ENCODE results near the gene LCN6. TPM values are rescaled to one million over a fixed set of nuclear protein-coding genes. Genes with fewer than 3 reads are reported as not detected.
"Not testable (repeated sequence)": the region's sequence is repeated elsewhere in the genome, so short reads cannot be mapped to it uniquely, and the experiment has no call there.

LCN6 gene
- total RNA-seq, 2 experiments from 2014 or later: not detected

GRCh38 chr9:136720251-136720897 lies 28.0 kb downstream of the LCN6 start:
- Mint-ChIP-seq H3K4me3 (no peak overlapping the region), H3K27ac (no peak overlapping the region), H3K4me1 (peaks cover 4% of the 10 kb centered on the region), H3K27me3 (no peaks in the 10 kb centered on the region), H3K9me3 (no peaks in the 10 kb centered on the region), H3K36me3 (peaks cover 8% of the 10 kb centered on the region)
- POLR2A ChIA-PET: interaction anchor here (1.2 kb wide), 1 partner anchor 9 kb away, joined by 3 read pairs; no protein-coding TSS in a partner anchor
- ATAC-seq (ENCODE audit: low read depth) (no peak), DNase-seq (no peak)

GRCh38 chr9:136719195-136719880 lies 29.0 kb downstream of the LCN6 start:
- POLR2A ChIA-PET: interaction anchor here (1.2 kb wide), 1 partner anchor 8 kb away, joined by 3 read pairs; no protein-coding TSS in a partner anchor
- Mint-ChIP-seq H3K36me3 (peaks cover 5% of the 10 kb centered on the region), H3K9me3 (no peaks in the 10 kb centered on the region), H3K27ac (no peak overlapping the region), H3K27me3 (peaks cover 2% of the 10 kb centered on the region), H3K4me1 (peaks cover under 1% of the 10 kb centered on the region), H3K4me3 (no peak overlapping the region)
- ATAC-seq (ENCODE audit: low read depth): no peak
- DNase-seq: no peak

DNA sequence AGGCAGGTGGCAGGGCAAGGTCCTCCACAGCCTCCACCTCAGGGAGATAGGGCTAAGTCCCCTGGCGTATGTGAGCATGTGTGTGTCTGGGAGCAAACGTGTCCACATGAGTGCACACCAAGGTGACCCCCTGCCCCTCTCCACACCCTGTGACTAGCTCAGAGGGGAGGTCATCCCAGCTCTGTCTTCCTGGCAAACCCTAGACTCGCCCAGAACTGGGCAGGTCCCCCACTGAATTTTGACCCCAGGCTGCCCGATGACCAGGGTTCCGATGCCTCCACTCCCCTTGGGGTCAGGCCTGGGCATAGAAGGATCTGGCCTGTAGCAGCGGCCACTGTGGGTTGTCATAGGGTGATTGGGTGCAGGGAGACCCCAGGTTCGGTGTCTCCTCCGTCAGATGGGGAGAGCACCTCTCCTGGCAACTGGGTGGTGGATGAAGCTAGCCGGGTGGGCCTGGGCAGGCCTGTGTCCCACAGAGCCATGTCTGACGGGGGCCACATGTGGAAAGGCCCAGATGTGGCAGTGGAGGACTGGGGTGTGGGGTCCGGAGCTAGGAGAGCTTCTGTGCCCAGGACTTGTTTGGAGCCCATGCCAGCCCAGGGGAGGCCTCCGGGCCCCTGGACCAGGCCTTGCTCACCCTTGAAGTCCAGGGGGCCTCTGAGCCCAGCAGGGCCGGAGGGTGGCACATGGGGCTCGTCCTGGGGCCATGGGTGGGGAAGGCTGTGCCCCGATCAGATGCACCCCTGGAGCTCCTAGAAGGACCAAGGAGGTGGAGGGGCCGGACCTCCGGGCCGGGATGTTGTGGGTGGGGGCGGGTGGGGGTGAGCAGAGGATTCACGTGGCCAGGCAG lies 29.8 kb downstream of the LCN6 start:
- POLR2A ChIA-PET: no interaction called here
- H3K4me1 Mint-ChIP-seq: no peaks in the 10 kb centered on the region
- DNase-seq (no peak), ATAC-seq (ENCODE audit: low read depth) (no peak)
- no peak overlapping the region for H3K27ac Mint-ChIP-seq
- peaks cover 8% of the 10 kb centered on the region for H3K27me3 Mint-ChIP-seq
- peaks cover under 1% of the 10 kb centered on the region for H3K36me3 Mint-ChIP-seq
- H3K4me3 Mint-ChIP-seq: no peak overlapping the region
- no peaks in the 10 kb centered on the region for H3K9me3 Mint-ChIP-seq

DNA sequence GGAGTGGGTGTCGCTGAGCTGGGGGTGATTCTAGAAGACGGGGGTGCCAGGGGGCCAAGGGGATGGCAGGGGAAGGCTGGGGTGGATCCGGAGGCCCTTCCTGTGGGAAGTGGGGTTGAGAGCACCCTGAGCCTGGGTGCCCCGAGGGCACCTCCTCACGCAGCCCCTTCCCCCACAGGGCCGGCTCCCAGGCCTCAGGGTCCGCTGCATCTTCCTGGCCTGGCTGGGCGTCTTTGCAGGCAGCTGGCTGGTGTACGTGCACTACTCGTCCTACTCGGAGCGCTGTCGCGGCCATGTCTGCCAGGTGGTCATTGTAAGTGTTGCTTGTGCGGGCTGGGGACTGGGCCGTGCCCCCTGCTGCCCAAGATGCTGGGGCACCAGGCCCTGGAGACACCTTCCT lies 30.9 kb downstream of the LCN6 start:
- DNase-seq (peak; percentile 35), ATAC-seq (ENCODE audit: low read depth) (no peak)
- Mint-ChIP-seq H3K4me1 (no peaks in the 10 kb centered on the region), H3K27ac (no peak overlapping the region), H3K36me3 (no peaks in the 10 kb centered on the region), H3K4me3 (no peak overlapping the region), H3K27me3 (peaks cover 12% of the 10 kb centered on the region), H3K9me3 (no peaks in the 10 kb centered on the region)
- POLR2A ChIA-PET: interaction anchor here (6.1 kb wide), 1 partner anchor 9 kb away, joined by 46 read pairs; no protein-coding TSS in a partner anchor

GRCh38 chr9:136714893-136715274 lies 33.4 kb downstream of the LCN6 start:
- H3K9me3 Mint-ChIP-seq: no peaks in the 10 kb centered on the region
- no peak overlapping the region for H3K4me3 Mint-ChIP-seq
- peaks cover 28% of the 10 kb centered on the region for H3K27me3 Mint-ChIP-seq
- no peak for DNase-seq
- POLR2A ChIA-PET: interaction anchor here (6.1 kb wide), 1 partner anchor 12 kb away, joined by 46 read pairs; no protein-coding TSS in a partner anchor
- H3K4me1 Mint-ChIP-seq: no peaks in the 10 kb centered on the region
- H3K27ac Mint-ChIP-seq: no peak overlapping the region
- ATAC-seq (ENCODE audit: low read depth): no peak
- no peaks in the 10 kb centered on the region for H3K36me3 Mint-ChIP-seq

GRCh38 chr9:136714096-136714892 lies 34.0 kb downstream of the LCN6 start:
- Mint-ChIP-seq H3K9me3 (no peaks in the 10 kb centered on the region), H3K36me3 (no peaks in the 10 kb centered on the region), H3K4me3 (no peak overlapping the region), H3K27ac (no peak overlapping the region), H3K4me1 (no peaks in the 10 kb centered on the region), H3K27me3 (peaks cover 28% of the 10 kb centered on the region)
- DNase-seq: no peak
- POLR2A ChIA-PET: interaction anchor here (1.6 to 6.1 kb wide), 2 partner anchors 12 to 14 kb away, joined by 4 to 46 read pairs; no protein-coding TSS in a partner anchor
- no peak for ATAC-seq (ENCODE audit: low read depth)

DNA sequence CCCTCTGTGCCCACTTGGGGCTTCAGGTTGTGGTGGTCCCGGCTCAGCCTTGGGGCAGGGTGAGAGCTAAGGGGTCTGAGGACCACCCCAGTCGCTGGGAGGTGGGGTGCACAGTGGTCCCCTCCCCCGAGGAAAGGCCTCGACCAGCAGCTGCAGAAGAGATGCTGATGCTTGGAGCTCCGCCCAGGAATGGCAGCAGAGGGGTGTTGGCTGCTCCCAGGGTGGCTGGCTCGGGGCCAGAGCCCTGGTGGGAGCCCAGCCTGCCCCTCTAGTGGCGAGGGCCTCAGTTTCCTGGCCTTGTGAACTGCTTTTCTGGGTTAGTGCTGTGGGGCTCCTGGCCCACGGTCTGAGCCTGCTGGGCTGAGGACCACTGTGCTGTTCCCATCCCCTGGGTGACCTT lies 34.8 kb downstream of the LCN6 start:
- POLR2A ChIA-PET: interaction anchor here (1.1 to 6.1 kb wide), 3 partner anchors 13 to 356 kb away, joined by 3 to 46 read pairs (median 4); no protein-coding TSS in a partner anchor
- H3K27me3 Mint-ChIP-seq: peaks cover 28% of the 10 kb centered on the region

DNA sequence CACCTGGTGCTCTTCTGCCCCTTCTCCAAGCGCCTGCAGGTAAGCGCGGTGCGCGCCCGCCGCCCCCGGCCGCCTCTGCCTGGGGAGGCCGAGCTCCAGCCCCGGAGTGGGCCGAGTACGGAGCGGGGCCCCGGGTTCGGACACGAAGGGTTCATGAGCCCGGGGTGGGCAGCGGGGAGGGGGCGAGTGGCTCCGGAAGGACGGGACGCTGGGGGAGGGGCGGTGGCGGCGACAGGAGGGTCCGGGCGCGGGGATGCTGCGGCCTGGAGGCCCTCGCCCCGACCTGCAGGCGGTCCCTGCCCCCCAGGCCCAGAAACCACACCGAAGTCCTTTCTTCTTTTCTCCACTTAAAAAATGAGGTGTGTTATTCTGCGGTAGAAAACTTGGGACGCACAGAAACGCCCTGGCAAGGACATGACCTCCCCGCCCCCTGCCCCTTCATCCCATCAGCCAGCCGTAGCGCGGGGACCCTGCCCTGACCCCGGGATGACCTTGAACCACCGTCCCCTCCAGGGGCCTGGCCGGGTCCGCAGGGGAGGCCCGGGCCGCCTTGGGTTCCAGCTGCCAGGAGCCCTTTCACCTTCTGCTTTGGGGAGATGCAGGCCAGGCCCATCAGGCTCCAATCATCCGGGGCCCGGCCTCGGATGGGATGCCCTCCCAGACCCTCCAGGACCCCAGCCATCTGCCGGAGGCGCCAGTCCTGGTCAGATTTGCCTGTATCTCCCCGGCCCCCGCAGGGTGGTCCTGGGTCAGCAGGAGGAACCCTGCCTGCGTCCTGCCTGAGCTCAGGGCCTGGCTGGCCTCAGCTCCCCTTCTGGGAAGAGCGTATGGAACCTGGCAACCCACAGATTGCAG lies 35.4 kb downstream of the LCN6 start:
- DNase-seq (peak; percentile 35), ATAC-seq (ENCODE audit: low read depth) (no peak)
- Mint-ChIP-seq H3K4me1 (no peaks in the 10 kb centered on the region), H3K27me3 (peaks cover 31% of the 10 kb centered on the region), H3K4me3 (no peak overlapping the region), H3K27ac (no peak overlapping the region), H3K9me3 (no peaks in the 10 kb centered on the region), H3K36me3 (no peaks in the 10 kb centered on the region)
- POLR2A ChIA-PET: interaction anchor here (1.1 to 6.1 kb wide), 3 partner anchors 12 to 356 kb away, joined by 3 to 46 read pairs (median 4); no protein-coding TSS in a partner anchor

More for the DNA sequence above, 34.8 kb downstream of the LCN6 start:
- H3K4me1 Mint-ChIP-seq: no peaks in the 10 kb centered on the region
- DNase-seq (peak; percentile 29), ATAC-seq (ENCODE audit: low read depth) (no peak)
- H3K4me3 Mint-ChIP-seq: no peak overlapping the region
- no peaks in the 10 kb centered on the region for H3K9me3 Mint-ChIP-seq
- no peaks in the 10 kb centered on the region for H3K36me3 Mint-ChIP-seq
- no peak overlapping the region for H3K27ac Mint-ChIP-seq

- H3K27me3 Mint-ChIP-seq: peaks cover 31% of the 10 kb centered on the region
- no peaks in the 10 kb centered on the region for H3K36me3 Mint-ChIP-seq
- no peaks in the 10 kb centered on the region for H3K9me3 Mint-ChIP-seq
- DNase-seq: peak; percentile 38
- peak; percentile 24 for ATAC-seq (ENCODE audit: low read depth)
- no peaks in the 10 kb centered on the region for H3K4me1 Mint-ChIP-seq
- POLR2A ChIA-PET: interaction anchor here (0.9 to 6.1 kb wide), 3 partner anchors 8 to 357 kb away, joined by 3 to 46 read pairs (median 3); no protein-coding TSS in a partner anchor
- no peak within 1 kb of the TSS for H3K27ac Mint-ChIP-seq
- peak within 1 kb of the TSS; percentile 50 for H3K4me3 Mint-ChIP-seq
These were observed 36.3 kb downstream of the LCN6 start, which contains the start of gene DIPK1B for GRCh38 chr9:136711751-136712689. Gene DIPK1B, plus strand, starts transcription at chr9:136712572. Its CDS starts 94 bp downstream, at chr9:136712666.

GRCh38 chr9:136711219-136711648 lies 37.1 kb downstream of the LCN6 start:
- DNase-seq; H3K27ac Mint-ChIP-seq; H3K4me1 Mint-ChIP-seq; H3K9me3 Mint-ChIP-seq; H3K36me3 Mint-ChIP-seq; ATAC-seq (ENCODE audit: low read depth): not testable (repeated sequence)
- peak overlapping the region; percentile 11 for H3K4me3 Mint-ChIP-seq
- POLR2A ChIA-PET: interaction anchor here (0.7 to 6.1 kb wide), 4 partner anchors 9 to 326 kb away, joined by 3 to 46 read pairs (median 4); no protein-coding TSS in a partner anchor
- H3K27me3 Mint-ChIP-seq: peaks cover 33% of the 10 kb centered on the region

DNA sequence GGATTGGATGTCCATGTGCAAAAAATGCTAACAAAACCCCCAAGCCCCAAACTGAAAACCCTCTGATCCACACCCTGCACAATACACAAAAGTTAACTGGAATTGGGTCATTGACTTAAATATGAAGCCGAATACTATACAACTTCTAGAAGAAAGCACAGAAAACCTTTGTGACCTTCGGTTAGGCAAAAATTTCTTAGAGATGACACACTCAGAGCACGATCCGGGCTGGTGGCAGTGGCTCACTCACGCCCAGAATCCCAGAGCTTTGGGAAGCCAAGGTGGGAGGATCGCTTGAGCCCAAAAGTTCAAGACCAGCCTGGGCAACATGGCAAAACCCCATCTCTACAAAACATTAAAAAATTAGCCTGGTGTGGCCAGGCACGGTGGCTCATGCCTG lies 37.8 kb downstream of the LCN6 start:
- H3K4me3 Mint-ChIP-seq: no peak overlapping the region
- ATAC-seq (ENCODE audit: low read depth): no peak
- no peaks in the 10 kb centered on the region for H3K4me1 Mint-ChIP-seq
- DNase-seq: no peak
- H3K36me3 Mint-ChIP-seq: no peaks in the 10 kb centered on the region
- no peak overlapping the region for H3K27ac Mint-ChIP-seq
- peaks cover 38% of the 10 kb centered on the region for H3K27me3 Mint-ChIP-seq
- POLR2A ChIA-PET: interaction anchor here (0.7 kb wide), 2 partner anchors 28 to 326 kb away, joined by 4 to 5 read pairs; no protein-coding TSS in a partner anchor
- no peaks in the 10 kb centered on the region for H3K9me3 Mint-ChIP-seq

All from activated naive CD8-positive, alpha-beta T cell treated with anti-CD3 and anti-CD28 coated beads, Interleukin-2, amount 10 ng/mL, durations not matched to agents 7 days and 5 days (primary cell).